IMR-90 (cell line): Measurements from ENCODE around the gene SUDS3.

Experiments used
- CHD1 ChIP-seq: IDR thresholded peaks from 2 replicates; pipeline ENCODE4 v1.6.1; 2012; ENCODE audit warnings: low read depth, low read length, improper control_type of control experiment
- CTCF ChIP-seq: conservative IDR thresholded peaks from 2 replicates; pipeline ENCODE4 v1.5.1; 2012; ENCODE audit warnings: mild to moderate bottlenecking, low read depth, low read length, improper control_type of control experiment
- FOS ChIP-seq: fragments of 150-350 bp; IDR thresholded peaks from 2 replicates; pipeline ENCODE4 v1.6.1; 2016; ENCODE audit warnings: low read depth, low read length
- MAFK ChIP-seq: IDR thresholded peaks from 2 replicates; pipeline ENCODE4 v1.6.1; 2012; ENCODE audit warnings: low read depth, low read length, improper control_type of control experiment
- MAZ ChIP-seq: IDR thresholded peaks from 2 replicates; pipeline ENCODE4 v1.6.1; 2012; ENCODE audit warnings: low read depth, mild to moderate bottlenecking, low read length, improper control_type of control experiment, moderate library complexity, borderline replicate concordance
- MXI1 ChIP-seq: IDR thresholded peaks from 2 replicates; pipeline ENCODE4 v1.6.1; 2012; ENCODE audit warnings: low read depth, mild to moderate bottlenecking, low read length, moderate library complexity, borderline replicate concordance
- POLR2A ChIP-seq: IDR thresholded peaks from 2 replicates; pipeline ENCODE4 v1.6.1; 2012; ENCODE audit warnings: mild to moderate bottlenecking, low read depth, low read length
- RAD21 ChIP-seq: IDR thresholded peaks from 2 replicates; pipeline ENCODE4 v1.6.1; 2012; ENCODE audit warnings: low read length, improper control_type of control experiment
- SMC3 ChIP-seq: fragments of 150-350 bp; IDR thresholded peaks from 2 replicates; pipeline ENCODE4 v1.6.1; 2016; ENCODE audit warnings: low read depth, mild to moderate bottlenecking, antibody characterized with exemption, low read length, moderate library complexity

DNA sequence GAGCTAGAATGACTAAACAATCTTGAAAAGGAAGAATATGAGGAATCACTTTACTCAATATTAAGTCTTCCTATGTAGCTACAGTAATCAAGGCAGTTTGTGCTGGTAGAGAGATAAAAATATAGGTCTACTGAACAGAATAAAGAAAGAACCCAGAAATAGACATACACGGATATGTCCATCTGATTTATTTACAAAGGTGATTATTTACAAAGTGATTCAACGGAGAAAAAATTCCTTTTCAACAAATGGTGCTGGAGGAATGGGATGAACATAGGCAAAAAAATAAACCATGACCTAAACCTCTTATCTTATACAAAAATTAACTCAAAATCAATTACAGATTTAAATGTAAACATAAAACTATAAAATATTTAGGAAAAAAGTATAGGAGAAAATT lies 40.2 kb upstream of the SUDS3 start:
- TF ChIP-seq CTCF (no peak), SMC3 (no peak), POLR2A (no peak), MAZ (no peak), FOS (no peak), MAFK (no peak), MXI1 (no peak), RAD21 (no peak), CHD1 (no peak)
